ENCODE measurements around the gene LRIG3. TPM values are rescaled to one million over a fixed set of nuclear protein-coding genes. Genes with fewer than 3 reads are reported as not detected.

LRIG3 gene
- total and polyA plus RNA-seq, 2 of the 4 experiments (the other 2 are of a cell fraction) = 26.4 to 71.2 TPM

- Histone ChIP-seq H2BK20ac (ENCODE audit: low read depth, low read length) (no peak overlapping the region), H3K56ac (ENCODE audit: extremely low read depth, insufficient read depth, low read length) (no peak overlapping the region), H2AFZ (replicated peaks; ENCODE audit: low read length, poor library complexity) (no peak overlapping the region), H3K9me3 (ENCODE audit: control insufficient read depth, insufficient read depth, low read length) (no peaks in the 10 kb centered on the region), H3K4me1 (ENCODE audit: control insufficient read depth, insufficient read depth, low read length) (0 out of 2 replicates have a peak, but pooled peaks cover 3% of the 10 kb centered on the region), H2AK9ac (replicated peaks; ENCODE audit: low read depth, low read length, poor library complexity) (no peak overlapping the region), H2BK5ac (ENCODE audit: low read depth, low read length, poor library complexity, severe bottlenecking) (no peak overlapping the region), H4K5ac (ENCODE audit: low read depth, low read length) (no peak overlapping the region), H3K18ac (ENCODE audit: low read depth, low read length) (no peak overlapping the region), H2BK15ac (ENCODE audit: low read depth, low read length) (no peak overlapping the region), H4K8ac (ENCODE audit: low read depth in 2 of 2, low read length in 2 of 2) (no peak overlapping the region), H3K14ac (replicated peaks; ENCODE audit: low read depth, low read length) (no peak overlapping the region), H4K91ac (ENCODE audit: insufficient read depth, low read depth, low read length) (no peak overlapping the region), H3K4me3 (ENCODE audit: insufficient read depth, low read depth, low read length) (no peak overlapping the region), H3K79me1 (ENCODE audit: low read depth in 1 of 2, low read length in 2 of 2) (peaks cover 9 to 14% of the 10 kb centered on the region in 2 experiments; a peak in 3 of 4 replicates), H3K27me3 (ENCODE audit: control insufficient read depth, insufficient read depth, low read length) (no peaks in the 10 kb centered on the region), H2AK5ac (ENCODE audit: low read depth, low read length) (no peak overlapping the region), H3K27ac (ENCODE audit: insufficient read depth, low read length) (no peak overlapping the region), H3K4ac (ENCODE audit: low read depth, low read length) (no peak overlapping the region), H4K20me1 (ENCODE audit: insufficient read depth, low read length) (no peaks in the 10 kb centered on the region), H3K9me1 (ENCODE audit: insufficient read depth, low read length) (peaks cover 12% of the 10 kb centered on the region; the same call in 1 of the 2 replicates), H3K4me2 (ENCODE audit: low read depth, low read length) (no peak overlapping the region), H3K9ac (ENCODE audit: low read depth, low read length) (no peak overlapping the region), H3K36me3 (ENCODE audit: control insufficient read depth, insufficient read depth, low read length) (peaks cover 48% of the 10 kb centered on the region), H2BK120ac (ENCODE audit: low read depth, low read length) (no peak overlapping the region), H3K23ac (ENCODE audit: low read depth, low read length) (no peak overlapping the region)
- ChIA-PET POLR2A (ENCODE audit: unreplicated experiment) (no interaction called here), CTCF (no interaction called here)
- no CpG with 5 or more reads among the region's 5 CpGs for WGBS, 2 experiments (ENCODE audit: extremely low coverage in 2 of 2, insufficient read length in 1 of 2)
- TF ChIP-seq BHLHE40 (IDR thresholded peaks at IDR 0.05; ENCODE audit: low read depth, low read length) (no peak), ELK1 (IDR thresholded peaks at IDR 0.05; ENCODE audit: borderline replicate concordance, low read depth, low read length) (no peak), NFE2L2 (IDR thresholded peaks at IDR 0.05; ENCODE audit: low read depth, low read length) (no peak), RCOR1 (IDR thresholded peaks at IDR 0.05; ENCODE audit: insufficient replicate concordance, low read length) (no peak), CHD1 (IDR thresholded peaks at IDR 0.05; ENCODE audit: low read depth, low read length) (no peak), RFX5 (IDR thresholded peaks at IDR 0.05; ENCODE audit: low read depth, low read length) (no peak), RAD21 (IDR thresholded peaks at IDR 0.05; ENCODE audit: low read length) (no peak), POLR2A (IDR thresholded peaks at IDR 0.05; ENCODE audit: low read depth, low read length) (no peak), SMC3 (IDR thresholded peaks at IDR 0.05; ENCODE audit: low read depth, low read length) (no peak), MAZ (IDR thresholded peaks at IDR 0.05; ENCODE audit: borderline replicate concordance, low read depth, low read length) (no peak), MXI1 (IDR thresholded peaks at IDR 0.05; ENCODE audit: borderline replicate concordance, low read depth, low read length) (no peak), USF2 (IDR thresholded peaks at IDR 0.05; ENCODE audit: low read depth, low read length) (no peak), FOS (IDR thresholded peaks at IDR 0.05; ENCODE audit: low read depth, low read length) (no peak), MAFK (IDR thresholded peaks at IDR 0.05; ENCODE audit: low read depth, low read length) (no peak)
- intact Hi-C loops (cut with micrococcal nuclease) (no loop called here), dilution Hi-C loops (cut with HindIII; ENCODE audit: low sequenced_read_pairs, unreplicated experiment) (no loop called here), in situ Hi-C loops (cut with MboI; ENCODE audit: low sequenced_read_pairs) (loop anchor here (10.0 kb wide), 1 partner anchor 507 kb away; no protein-coding TSS in a partner anchor)
- BruUV-seq (replicated peaks) = no TSS peak
- DNase-seq (no peak), ATAC-seq (ENCODE audit: low read depth) (no peak)
Observed at GRCh38 chr12:58871556-58871955, 48.7 kb downstream of the LRIG3 start.
